Skeletal muscle cell (primary cell): ENCODE results near the gene ERAL1.
"Not testable (repeated sequence)": the region's sequence is repeated elsewhere in the genome, so short reads cannot be mapped to it uniquely, and the experiment has no call there.

Experiments
- DNase-seq: peaks from one replicate; pipeline ENCODE4 v3.0.0-alpha.2; 2010; ENCODE audit warnings: low read depth
- H3K4me3 ChIP-seq: 2 replicates; pipeline ENCODE4 v1.5.1; 2011; ENCODE audit warnings: low read depth, mild to moderate bottlenecking, control low read depth, low read length, moderate library complexity

The ERAL1 gene

DNA sequence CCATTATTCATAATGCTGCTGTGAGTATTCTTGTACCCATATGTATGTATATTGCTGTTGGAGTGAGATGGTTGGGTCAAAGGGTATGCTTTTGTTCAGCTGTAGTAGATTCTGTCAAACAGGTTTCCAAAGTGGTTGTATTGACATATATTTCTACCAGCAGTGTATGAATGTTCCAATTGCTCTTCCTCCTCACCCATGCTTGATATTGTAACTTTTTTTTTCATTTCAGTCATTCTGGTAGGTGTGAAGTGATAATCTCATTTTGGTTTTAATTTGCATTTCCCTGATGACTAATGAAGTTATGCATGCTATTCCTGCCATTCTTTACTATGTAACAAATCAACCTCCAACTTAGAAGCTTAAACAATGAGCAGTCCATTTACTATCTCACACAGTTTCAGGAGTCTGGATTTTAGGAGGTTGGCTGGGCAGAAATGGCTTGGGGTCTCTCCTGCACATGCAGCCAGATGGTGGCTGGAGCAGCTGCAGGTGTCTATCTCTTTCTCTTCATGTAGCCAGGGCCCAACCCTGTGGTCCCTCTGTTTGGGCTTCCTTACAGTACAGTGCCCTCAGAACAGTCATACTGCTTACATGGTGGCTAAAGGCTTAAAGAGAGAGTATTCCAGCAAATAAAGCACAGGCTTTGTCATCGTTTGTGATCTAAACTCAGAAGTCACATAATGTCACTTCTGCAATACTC, 21.2 kb downstream of the ERAL1 start:
- no peak for DNase-seq
- H3K4me3 ChIP-seq: no peak overlapping the region

DNA sequence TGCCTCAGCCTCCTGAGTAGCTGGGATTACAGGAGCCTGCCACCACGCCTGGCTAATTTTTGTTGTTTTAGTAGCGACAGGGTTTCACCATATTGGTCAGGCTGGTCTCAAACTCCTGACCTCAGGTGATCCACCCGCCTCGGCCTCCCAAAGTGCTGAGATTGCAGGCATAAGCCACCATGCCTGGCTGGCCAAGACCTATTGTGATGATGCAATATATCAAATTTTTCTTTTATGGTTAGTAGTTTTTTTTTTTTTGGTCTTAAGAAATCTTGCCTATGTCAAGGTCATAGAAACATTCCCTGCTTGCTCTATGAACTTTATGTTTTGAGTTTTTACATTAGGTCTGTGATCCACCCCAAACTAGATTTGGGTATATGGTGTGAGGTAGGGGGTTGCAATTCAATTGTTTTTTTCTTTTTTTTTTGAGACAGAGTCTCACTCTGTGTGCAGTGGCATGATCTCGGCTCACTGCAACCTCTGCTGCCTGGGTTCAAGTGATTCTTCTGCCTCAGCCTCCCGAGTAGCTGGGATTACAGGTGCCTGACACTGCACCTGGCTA, 22.4 kb downstream of the ERAL1 start:
- DNase-seq, H3K4me3 ChIP-seq: not testable (repeated sequence)

DNA sequence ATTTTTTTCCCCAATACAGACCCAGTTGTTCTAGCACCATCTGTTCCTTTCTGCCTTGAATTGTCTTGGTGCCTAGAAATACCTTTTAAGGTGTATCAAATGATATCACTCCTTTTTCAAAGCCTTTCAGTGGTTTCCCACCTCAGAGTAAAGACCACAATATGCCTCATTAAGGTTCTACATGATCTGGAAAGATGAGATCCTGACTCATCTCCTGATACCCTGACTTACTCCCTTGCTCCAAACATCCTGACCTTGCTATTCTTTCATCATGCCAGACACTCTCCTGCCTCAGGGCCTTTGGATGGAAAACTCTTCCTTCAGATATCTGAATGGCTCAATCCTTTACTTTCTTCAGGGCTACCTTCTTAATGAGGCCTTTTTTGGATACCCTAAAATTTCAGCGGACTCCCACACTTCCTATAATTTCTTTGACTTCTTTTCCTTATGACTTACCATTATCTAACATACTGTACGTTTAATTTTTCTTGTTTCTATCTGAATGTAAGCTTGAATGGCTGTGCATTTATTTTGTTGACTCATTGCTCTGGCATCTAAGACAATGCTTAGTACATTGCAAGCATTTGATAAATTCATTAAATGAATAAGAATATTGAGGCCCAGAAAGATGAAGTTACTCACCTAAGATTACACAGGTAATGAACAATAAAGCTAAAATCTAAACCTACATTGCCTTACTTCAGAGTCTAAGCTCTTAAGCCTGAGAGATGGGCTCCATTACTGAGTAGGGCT, 23.5 kb downstream of the ERAL1 start:
- DNase-seq: no peak
- H3K4me3 ChIP-seq: no peak overlapping the region

DNA sequence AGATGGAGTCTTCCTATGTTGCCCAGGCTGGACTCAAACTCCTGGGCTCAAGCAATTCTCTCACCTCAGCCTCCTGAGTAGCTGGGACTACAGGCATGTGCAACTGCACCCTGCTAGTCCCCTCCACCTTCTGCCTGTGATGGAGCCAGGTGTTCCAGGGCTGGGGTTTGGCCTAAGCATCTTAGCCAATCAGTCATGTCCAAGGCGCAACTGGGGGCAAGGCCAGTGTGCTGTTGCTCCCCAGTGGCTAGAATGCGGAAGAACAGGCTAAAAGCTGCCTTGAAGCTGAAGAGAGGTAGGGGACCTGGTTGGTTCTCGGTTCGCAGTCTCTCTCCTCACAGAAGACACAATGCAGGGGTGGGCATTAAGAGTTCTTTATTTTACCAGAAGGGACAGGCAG, 24.2 kb downstream of the ERAL1 start:
- no peak overlapping the region for H3K4me3 ChIP-seq
- DNase-seq: no peak

DNA sequence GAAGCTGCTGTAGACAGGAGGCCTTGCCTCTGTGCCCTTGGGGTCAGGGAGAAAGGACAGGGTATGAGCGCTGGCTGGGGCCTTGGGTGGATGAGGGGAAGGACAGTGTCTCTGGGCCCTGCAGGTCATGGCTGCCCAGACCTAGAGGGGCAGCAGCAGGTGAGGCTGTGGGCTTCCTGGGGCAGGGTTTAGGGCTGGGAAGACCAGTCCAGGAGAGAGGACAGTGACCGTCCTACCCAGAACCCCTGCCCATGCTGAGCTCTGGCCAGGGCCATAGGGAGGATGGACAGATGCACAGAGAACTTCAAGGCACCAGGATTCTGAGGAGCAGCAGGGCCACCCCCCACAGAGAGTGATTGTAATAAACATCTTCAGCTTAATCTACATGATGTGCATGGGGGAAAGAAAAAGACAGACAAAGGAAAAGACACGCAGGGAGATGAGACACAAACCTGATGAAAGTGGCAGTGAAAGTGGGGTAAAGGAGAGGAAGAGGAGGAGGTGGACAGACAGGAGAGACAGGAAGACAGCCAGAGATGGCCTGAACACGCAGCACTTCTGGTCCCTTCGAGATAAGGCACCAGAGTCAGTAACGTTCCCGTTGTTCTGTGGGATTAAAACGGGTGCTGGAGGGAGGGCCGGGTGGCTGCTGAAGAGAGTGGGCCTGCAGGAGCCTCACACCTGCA, 25.2 kb downstream of the ERAL1 start:
- no peak overlapping the region for H3K4me3 ChIP-seq
- no peak for DNase-seq

DNA sequence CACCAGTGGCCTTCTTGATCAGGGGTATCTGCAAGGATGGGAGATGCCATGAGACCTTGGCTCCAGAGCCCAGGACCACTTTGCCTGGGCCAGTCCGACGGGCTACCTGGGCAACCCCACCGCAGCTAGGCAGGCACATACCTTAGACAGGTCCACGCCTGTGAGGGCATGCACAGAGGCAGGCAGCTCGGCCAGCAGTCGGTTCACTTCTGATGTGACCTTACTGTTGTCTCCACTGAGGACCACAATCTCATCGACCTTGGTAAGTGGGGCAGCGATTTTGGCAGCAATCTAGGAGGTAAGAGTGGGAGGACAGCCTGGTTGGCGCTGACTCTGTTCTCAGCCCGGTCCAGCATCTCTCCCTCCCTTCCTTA, 25.7 kb downstream of the ERAL1 start:
- no peak overlapping the region for H3K4me3 ChIP-seq
- DNase-seq: no peak

DNA sequence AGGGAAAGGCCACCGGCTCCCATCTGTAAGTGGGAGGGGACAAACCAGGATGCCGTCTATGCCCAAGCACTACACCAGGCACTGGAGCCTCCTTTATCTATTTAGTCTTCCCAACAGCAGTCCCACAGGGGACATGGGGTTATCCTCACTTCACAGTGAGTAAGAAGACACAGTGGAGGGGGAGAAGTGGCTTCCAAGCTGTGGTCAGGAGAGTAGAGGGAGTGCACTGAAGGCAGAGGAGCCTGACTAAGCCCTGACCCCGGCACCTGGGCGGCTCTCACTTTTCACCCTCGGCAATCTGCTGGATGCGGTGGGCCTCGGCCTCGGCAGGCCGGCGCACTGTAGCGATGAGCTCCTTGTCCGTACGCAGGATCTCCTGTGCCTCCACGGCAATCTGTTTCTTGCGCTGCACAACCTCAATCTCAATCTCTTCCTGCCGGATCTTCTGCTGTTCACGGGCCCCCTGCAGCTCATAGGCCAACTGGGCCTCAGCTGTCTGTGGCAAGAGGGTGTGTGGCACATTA, 26.8 kb downstream of the ERAL1 start:
- no peak overlapping the region for H3K4me3 ChIP-seq
- no peak for DNase-seq

DNA sequence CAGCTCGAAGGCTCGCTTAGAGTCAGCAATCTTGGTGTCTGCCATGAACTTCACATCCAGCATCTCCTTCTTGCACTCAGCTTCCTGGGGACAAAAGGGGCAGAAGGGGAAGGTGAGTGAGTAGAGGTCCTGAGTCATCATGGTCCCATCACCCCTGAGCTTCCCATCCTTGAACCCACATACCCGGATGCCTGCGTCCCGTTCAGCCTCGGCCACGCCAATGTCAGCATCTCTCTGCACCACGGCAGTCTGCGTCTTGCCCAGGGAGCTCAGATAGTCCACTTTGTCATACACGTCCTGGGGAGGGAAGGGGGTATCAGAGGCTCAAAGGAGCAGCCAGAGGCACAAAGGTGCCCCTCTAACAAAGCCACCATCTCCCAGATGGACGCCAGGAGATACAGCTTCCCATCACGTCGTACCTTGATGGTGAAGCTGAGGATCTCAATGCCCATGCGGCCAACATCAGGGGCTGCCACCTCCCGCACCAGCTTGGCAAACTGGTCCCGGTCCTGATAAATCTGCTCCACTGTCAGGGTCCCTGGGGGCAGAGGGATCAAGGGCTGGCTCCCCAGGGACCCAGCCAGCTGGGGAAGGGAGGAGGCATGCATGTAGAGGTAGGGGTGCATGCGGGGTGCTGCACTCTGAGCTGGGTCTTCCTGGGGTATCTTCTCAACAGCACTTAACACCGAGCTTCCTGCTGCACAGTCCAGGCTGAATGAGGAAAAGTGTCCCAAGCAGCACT, 27.5 kb downstream of the ERAL1 start:
- no peak overlapping the region for H3K4me3 ChIP-seq
- DNase-seq: no peak

DNA sequence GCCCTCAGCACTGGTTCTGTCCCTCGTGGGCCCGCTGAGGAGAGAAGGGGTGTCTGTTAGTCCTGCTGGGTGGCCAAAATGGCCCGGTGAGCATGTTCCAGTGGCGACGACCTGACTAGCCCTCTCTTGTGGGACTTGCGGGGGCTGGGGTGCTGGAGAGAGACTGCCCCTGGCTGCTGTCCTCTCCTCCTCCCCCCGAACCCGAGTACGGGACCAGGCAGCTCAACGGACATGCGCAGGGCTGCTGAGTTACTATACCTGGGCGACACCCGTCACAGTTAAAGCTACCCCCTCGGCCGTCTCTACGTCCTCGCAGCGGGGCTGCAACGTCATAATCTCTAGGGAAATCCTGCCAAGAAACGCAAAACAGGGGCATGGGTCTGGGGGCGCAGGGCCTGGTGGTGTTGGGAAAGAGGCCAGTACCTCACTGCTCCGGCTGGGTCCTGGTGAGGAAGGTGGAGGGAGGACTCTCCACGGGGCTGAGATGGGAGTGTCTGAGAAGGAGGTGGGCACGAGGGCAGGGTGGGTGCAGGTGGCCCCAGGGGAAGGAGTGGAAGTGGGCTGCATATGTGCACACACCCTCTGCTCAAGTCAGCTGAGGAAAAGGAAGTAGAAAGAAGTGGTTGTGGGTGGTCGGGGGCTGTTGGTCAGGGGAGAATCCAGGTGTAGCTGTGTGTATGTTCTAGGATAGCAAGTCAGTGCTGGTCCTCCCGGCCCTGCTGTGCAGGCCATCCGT, 29.3 kb downstream of the ERAL1 start:
- DNase-seq: no peak
- H3K4me3 ChIP-seq: no peak overlapping the region

DNA sequence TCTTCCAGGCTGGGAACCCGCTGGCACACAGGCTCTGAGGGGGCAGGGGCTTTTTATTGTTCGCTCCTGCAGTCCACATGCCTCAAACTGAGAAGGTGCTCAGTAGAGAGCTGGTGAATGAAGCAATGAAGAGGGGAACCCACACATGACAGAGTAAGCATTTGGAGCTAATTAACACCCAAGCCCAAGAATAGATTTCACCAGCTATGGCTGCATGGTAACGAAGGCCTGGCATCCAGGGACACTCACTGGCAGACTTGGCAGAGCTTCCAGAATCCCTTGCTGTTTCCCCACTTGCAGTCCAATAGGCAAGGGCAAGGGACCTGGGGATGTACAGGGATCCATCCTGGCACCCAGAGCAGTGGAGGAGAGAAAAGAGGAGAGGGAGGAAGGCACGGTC, 30.5 kb downstream of the ERAL1 start:
- H3K4me3 ChIP-seq: no peak overlapping the region
- DNase-seq: no peak

DNA sequence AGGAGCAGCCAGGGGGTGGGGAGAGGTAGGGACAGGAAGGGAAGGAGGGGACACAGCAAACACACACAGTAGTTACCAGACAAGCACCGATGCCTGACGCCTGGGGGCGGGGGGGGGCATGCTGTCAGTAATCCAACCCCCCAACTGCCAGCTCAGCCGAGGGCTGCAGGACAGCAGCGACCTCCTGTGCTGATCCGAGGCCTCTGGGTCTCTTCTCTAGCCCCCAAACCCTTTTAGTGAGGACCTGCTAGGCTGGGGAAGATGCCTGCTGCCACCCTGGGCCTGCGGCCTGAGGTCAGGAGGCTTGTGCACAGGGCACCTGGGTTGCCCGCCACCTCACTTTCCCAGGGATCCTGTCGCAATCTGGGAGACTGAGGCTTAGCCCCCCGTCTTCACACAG, 31.1 kb downstream of the ERAL1 start:
- H3K4me3 ChIP-seq: no peak overlapping the region
- DNase-seq: no peak

DNA sequence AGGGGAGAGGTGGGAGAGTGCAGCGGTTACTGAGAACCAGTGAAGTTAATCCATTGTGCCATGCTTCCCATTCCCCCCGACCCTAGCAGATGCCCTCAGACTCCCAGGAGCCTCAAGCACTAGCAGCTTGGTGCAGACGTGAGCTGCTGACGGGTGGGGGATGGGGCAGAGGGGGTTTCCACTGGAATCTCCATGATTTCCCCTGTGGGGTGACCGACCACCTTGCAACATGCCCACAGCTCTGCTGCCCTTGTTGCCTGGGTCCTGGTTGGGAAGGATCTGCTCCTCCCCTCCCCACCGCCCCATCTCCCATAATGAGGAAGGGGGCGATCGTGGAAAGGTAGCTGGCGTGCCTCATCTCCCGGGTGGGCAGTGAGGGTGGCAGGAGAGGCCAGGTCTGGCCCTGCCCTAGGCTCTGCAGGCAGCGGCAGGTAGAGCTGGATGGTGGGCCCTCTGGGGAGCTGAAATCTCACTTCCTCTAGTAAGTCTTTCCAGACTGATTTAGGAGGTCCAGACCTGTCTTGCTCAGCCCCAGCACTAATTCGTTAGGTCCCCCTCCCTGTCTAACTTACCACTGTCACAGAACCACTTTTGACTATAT, 33.2 kb downstream of the ERAL1 start:
- DNase-seq: no peak

DNA sequence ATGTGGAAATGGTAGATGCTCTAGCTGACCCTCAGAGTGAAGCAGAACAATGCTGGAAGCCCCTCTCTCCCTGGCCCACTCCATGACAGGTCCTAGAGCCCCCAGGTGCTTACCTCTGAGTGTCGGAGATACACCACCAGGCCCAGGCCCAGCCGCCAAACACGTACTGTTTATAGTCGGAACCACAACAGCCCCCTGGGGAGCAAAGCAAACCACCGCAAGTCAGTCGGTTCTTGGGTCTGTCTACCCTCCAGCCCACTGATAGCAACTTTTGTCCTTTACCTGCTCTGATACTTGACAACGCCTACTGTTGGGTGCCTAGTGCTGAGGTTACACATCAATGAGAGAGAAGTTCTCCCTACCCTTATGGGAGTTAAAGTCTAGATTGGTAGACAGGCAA, 34.0 kb downstream of the ERAL1 start:
- DNase-seq: no peak
- H3K4me3 ChIP-seq: no peak overlapping the region

More for the DNA sequence above, 33.2 kb downstream of the ERAL1 start:
- H3K4me3 ChIP-seq: no peak overlapping the region

DNA sequence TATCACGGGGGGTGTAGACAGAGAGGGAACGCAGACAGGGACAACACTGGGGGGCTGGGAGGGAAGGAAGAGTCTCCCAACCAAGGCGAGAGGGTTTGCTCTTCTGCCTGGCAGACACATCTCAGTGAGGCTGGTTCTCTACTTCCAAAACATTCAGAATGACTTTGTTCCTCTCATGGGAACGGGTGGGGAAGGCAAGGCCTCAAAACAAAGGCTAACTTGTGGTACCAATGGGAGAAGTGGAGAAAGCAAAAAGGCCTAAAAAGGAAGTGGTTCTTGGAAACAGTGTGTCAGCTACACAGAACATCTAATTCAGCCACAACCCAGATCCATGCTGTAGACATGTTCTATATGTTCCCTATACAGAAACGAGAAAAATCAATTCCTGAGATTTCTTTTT, 35.2 kb downstream of the ERAL1 start:
- no peak for DNase-seq
- no peak overlapping the region for H3K4me3 ChIP-seq

DNA sequence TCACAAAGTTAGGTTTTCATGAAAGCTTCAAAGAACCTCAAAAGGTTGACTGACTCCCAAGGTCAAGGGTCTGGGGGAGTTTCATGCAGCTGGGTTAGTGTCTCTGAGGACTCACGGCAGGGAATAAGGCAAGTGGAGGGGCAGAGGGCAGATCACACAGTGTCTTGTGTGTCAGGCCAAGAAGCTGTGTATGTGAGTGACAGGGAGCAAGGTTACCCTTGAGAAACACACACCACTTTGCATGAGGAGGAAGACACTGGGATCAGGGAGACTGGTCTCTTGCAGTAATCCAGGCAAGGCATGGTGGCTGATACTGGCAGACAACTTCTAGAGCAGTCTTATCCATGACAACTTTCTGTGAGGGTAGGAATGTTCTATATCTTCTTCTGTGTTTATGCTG, 36.4 kb downstream of the ERAL1 start:
- DNase-seq: no peak
- no peak overlapping the region for H3K4me3 ChIP-seq

DNA sequence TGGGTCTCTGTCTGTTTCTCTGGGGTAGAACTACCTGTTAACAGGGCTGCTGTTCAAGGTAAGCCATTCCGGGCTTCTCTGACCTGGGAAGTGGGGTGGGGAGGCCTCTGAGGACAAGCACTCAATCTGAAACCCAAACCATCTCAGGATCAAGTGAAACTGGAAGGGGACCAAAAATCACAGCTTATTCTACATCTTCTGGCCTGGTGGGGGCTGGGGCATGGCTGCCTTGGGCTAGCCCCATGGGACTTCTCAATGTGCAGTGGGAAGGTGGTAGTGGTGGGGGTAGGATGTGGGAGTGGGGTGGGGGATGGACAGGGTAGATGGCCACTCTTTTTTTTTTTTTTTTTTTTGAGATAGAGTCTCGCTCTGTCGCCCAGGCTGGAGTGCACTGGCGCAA, 37.2 kb downstream of the ERAL1 start:
- H3K4me3 ChIP-seq: no peak overlapping the region
- no peak for DNase-seq

DNA sequence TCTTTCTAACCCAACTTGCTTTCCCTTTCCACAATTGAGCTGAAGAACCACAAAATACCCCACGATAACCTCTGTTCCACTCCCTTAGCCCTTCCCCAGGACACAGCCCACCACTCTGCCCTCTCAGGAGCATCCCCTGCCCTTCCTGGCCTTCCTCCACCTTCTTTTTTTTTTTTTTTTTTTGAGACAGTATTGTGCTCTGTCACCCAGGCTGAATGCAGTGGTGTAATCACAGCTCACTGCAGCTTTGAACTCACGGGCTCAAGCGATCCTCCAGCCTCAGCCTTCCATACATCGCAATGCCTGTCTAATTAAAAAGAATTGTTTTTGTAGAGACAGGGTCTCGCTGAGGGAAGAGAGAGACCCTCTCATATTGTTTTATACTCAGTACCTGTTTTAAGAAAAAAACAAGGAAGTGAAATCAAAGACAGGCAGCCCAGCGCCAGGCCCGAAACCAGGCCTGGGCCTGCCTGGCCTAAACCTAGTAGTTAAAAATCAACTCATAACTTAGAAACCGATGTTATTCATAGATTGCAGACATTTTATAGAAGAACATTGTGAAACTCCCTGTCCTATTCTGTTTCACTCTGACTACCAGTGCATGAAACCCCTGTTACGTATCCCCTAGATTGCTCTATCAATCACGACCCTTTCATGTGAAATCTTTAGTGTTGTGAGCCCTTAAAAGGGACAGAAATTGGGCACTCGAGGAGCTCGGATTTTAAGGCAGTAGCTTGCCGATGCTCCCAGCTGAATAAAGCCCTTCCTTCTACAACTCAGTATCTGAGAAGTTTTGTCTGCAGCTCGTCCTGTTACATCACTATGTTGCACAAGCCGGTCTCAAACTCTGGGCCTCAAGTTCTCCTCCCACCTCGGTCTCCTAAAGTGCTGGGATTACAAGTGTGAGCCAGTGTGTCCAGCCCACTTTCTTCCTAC, 38.7 kb downstream of the ERAL1 start:
- not testable (repeated sequence) for DNase-seq, H3K4me3 ChIP-seq
